ENCODE results near the gene DNAH10.
"Not testable (repeated sequence)": the region's sequence is repeated elsewhere in the genome, so short reads cannot be mapped to it uniquely, and the experiment has no call there.

Gene DNAH10

DNA sequence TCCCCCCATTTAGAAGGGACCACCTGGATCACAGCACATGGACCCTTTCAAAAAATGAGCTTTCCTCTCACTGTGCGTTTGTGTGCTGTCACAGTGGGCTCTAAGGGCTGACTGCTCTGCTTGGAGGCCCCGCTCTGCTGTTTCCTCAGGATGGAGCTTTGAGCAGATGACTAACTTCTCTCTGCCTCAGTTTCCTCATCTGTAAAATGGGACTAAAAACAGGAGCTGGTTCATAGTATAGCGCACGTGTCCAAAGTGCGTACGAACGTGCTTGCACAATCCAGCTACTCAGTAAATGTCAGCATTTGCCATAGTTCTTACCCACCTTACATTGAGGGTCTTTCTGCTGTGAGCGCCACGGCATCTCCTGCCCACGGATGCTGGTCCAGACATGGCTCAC is 12.7 kb upstream of the DNAH10 start:
- DNase-seq = no peak

DNA sequence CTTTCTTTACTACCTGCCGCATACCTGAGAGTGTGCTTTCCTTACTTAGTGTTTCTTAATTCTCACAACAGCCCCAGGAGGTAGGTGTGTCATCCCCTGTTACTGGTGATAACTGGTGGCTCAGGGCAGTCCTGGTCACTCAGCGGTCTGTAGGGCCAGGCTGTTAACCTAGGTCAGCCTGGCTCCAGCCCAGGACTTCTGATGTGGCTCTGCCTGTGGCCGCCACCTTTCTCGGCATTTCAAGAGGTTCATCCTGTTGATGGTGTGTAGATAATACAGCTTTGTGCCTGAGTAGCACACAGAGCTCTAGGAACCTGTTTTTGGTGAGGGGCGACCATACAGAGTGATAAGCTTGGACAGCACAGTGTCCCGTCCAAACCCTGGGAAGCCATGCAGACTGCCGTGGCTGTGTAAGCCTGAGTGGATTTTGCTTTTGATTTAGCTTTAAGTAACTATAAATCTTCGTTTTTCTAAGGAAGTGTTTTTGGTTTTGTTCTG is 11.9 kb upstream of the DNAH10 start:
- no peak for DNase-seq

DNA sequence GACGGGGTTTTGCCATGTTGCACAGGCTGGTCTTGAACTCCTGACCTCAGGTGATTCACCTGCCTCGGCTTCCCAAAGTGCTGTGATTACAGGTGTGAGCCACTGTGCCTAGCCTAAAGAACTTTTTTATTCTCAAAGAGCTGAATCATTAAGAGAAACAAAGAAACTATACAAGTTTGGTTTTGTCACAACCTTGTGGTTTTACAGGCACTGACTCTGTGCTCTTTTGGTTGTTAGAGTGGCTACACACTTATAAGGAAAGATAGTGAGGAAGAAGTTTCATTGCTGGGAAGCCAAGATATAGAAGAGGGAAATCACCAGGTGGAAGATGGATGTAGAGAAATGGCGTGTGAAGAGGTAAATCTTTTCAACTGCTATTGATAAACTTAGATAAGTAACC is 10.1 kb upstream of the DNAH10 start:
- no peak for DNase-seq

DNA sequence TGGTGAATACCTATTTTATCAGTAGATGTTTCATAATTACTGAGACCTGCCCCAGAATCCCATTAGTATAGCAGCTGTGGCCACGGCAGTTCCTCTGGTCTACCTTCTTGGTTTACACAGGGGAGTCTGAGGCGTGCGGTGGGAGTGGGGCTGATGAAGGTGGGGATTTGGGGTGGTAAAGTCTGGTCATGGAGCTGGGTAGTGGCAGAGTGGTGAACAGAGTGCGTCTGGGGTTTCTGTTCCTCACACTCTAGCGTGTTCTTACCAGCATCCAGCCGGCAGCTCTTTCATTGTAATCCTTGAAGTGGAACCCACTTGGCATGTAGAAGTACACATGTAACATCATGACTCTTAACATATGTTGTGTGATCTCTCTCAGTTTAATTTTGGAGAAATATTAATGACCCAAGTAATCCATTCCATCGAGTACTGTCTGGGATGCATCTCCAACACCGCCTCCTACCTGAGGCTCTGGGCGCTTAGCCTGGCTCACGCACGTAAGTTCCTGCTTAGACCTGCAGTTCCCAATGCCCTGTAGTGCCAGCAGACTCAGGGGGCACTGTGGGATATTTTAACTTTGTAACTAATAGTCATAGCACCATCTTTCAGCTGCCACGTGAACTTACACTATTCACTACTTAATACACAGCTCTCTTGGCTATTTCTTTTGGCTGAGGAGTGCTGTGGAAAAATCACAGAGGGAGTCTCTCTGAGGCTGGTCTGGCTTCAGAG is 7.9 kb upstream of the DNAH10 start:
- DNase-seq = no peak

DNA sequence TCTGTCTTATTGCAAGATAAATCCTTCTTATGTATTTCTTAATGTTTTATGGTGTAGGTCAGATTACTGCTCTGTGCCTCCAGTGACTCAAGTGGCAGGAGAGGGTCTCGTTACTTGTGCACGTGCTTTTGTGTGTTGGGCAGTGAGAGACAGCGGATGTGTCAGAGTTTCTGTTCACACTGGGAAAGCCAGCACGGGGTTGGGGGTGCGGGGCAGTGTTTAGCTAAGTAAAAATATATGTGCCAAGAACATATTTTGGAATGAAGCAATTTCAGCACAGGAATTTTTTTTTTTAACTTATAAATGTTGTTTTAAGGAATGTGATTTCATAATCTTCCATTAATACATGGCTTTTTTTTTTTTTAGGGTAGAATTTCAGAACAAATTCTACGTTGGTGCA is 4.5 kb upstream of the DNAH10 start:
- DNase-seq = no peak

DNA sequence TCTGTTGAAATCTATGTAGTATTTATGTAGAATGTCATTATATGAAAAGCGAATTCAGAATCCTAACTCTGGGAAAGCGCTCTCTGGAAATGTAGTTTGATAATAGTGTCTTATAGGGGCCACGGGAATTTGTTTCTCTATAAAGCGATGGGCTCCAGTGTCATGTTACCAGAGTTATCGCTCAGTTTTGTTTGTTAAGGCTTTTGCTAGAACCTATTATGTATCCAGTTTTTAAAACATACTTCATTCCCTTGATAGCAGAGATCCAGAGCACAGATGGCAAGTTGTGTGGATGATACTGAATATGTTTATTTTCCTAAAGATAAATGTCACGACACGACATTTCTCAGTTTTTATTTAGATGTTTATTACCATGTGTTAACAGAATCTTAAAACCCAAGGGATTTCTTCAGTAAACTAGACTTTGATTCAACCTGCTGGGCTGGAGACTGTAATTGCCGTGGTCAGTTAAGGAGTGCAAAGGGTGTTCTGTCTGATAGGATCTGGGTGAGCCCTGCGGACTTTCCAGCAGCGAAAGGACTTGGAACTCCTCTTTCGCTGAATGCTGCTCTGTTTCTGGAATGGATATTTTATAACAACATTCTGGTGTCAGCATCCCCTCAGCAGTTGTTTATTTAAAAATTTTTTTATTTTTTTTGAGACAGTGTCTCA is 1.7 kb upstream of the DNAH10 start:
- DNase-seq = no peak

DNA sequence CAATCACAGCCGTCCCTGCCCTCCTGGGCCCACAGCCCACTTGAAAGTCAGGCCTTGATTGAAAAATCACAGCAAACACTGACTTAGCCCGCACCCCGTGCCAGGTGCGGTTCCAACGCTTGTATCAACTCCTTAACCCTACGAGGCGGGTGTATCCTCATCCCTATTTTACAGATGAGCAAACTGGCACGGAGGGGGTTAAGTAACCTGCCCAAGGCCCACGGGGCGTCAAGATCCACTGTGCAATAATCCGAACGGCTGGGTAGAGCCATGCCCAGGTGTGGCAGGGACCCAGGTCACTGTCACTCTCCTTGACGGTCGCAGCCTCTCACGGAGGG is 583 bp downstream of the DNAH10 start:
- no peak for DNase-seq

DNA sequence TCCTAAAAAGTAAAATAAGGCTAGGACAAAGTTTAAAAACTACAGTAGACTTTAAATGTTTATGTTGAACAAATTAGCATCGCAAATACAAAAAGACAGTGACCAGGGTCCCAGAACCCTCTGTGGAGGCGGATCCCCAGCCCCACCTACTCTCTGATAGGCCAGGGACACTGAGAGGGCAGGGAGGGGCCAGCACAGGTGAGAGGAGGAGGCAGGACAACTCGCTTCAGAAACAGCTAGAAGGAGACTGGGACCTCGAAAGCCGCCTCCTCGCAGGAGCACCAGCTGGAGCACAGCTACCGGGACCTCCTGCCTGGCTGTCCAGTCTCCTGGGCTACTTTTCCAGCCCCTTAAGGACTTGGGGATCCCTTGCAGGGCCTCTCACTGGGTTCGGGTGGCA is 992 bp downstream of the DNAH10 start:
- no peak for DNase-seq

DNA sequence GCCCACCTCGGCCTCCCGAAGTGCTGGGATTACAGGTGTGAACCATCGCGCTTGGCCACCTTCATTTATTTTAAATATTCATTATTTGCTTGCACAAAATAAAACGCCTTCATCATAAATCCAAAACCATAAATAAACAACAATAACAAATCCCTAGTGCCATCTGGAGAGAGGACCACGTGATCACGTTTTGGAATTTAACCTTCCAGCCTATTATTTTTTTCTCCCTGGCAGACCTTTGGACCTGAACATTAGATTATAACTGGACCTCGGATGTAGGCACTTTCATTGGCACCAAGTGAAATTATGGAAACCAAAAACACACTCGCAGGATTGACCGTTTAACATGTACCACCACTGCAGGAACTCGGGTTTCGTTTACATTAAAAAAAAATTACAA is 2.0 kb downstream of the DNAH10 start:
- DNase-seq = no peak

DNA sequence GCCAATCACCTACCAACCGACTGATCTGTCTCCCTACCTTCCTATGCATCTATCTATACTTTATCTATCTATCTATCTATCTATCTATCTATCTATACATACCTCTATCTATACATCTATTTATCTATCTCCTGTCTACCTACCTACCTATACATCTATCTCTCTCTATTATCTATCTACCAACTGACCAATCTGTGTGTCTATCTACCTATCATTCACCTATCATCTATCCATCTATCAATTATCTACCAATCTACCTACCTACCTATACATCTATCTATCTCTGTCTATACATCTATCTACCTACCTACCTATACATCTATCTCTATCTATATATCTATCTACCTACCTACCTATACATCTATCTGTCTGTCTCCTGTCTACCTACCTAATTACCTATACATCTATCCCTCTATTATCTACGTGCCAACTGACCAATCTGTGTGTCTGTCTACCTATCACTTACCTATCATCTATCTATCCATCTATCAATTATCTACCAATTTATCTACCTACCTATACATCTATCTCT is 3.5 kb downstream of the DNAH10 start:
- no peak for DNase-seq

DNA sequence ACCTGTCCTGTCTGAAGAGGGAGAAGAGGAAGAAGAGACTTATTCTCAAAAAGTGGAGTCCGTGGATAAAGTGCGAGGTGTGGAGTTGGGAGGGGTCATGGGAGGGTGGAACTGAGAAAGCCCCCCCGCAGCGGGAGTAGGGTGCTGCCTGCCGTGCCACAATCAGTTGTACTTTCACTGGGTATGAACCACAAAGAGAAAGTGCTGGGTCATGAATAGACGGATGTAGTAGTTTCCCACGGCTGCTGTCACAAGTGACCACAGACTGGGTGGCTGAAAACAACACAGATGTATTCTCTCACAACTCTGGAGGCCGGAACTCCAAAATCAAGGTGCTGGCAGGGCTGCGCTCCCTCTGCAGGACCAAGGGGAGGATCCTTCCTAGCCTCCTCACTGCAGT is 5.5 kb downstream of the DNAH10 start:
- DNase-seq = no peak

DNA sequence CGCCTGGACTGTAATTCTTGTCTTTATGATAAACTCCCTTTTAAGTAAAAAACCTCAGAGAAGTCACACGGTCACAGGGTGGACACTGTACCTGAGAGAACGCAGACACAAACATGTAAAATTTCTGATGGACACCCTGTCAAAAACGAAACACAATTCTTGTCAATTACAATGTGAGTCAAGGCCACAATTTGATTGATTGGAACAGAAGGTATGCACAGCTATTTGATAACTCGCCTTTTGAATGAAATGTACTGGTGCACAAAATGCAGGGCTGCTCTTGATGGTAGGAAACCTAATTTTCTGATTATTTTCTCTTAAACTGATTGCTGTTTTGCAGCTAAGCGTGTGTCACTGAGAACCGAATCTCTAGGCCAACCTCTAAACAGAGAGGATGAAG is 9.2 kb downstream of the DNAH10 start:
- DNase-seq = no peak

DNA sequence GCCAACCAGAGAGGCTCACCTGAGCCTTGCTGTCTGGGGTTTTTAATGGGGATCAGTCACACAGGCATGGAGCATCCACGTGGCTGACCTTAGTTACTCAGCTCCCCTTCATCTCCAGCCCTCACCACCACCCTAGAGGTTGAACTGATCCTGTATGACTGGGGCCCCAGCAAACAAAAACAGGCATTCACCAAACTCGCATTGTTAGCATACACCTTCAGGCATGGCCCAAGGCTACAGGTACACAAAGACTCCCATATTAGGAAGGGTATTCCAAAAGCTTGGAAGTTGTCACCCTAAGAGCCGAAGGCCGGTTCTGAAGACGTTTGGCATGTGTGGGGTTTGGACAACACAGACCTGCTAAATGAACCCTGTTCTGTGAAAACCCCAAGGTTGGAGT is 10.0 kb downstream of the DNAH10 start:
- no peak for DNase-seq

DNA sequence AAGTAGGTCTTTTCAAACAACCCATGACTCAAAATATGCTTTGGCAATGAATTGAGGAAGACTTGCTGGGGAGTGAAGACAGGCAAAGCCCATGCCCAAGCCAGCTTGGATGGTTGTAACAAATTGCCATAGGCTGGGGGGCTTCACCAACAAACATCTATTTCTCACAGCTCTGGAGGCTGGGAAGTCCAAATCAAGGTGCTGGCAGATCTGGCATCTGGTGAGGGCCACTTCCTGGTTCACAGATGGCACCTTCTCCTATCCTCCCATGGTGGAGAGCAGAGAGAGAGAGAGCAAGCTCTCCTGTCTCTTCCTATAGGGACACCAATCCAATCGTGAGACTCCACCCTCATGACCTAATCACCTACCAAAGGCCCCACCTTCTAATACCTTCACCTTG is 11.3 kb downstream of the DNAH10 start:
- no peak for DNase-seq

DNA sequence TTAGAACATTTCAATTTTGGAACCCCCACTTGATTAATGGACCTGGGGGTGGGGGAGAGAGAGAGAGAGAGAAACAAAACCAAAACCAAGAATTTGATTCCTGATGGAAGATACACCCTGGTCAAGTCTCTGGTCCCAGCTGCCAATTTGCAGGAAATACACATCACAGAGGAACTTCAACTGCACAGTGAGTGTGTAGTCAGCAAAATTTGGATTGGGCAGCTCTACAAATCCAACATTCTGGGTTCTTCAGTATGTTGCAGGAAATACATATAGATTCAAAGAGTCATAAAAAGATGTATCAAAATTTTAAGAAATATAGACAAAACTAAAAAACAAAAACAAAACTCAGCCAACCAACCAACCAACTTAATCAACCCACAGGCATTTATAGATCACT is 17.4 kb downstream of the DNAH10 start:
- DNase-seq = no peak

DNA sequence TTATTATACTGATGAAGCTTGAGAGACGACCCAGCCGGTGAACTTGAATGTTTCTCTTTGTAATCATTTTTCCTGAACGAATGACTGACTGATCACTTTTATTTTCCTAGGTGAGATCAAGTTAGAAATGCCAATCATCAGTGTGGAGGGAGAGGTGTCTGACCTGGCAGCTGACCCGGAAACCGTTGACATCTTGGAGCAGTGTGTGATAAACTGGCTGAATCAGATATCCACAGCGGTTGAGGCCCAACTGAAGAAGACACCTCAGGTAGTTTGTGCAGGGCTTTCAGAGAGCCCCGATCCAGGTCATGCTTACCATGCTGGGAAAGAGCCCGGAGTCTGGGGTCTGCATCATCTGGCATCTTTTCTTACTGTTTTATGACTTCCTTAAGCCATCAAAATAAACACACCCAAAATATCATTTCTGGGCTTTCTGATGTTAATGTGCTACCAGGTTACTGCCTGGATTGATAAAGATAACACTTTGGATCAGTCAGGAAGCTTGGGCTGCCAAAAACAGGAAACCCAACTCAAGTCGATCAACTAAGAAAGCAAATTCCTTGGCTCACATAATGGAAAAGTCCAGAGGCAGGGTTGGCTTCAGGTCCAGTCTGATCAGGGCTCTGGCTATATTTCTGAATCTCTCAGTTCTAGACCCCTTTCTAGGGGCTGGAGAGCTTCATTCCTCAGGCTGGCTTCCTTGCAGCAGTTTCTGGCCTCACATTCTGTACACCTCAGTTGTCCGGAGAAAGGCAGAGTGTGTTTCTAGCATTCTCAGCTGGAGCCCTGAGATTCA is 21.1 kb downstream of the DNAH10 start:
- DNase-seq = no peak

DNA sequence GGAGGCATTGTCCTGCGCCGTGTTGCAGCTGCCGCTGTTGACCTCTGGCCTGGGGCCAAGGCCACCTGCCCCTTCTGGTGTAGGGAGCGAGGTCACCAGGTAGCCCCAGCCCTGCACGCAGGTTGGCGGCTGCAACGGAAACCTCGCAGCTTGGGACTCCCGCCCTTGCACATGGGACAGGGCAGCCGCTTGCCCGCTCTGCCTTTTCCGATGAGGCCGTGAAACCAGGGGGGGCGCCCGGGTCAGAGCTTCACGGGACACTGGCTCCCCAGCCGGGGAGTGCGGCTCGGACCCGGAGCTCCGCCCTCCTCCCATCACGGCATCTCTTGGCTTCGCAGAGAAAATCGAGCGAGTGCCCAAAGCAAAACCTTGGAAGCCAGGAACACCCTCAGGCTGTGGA is 25.4 kb downstream of the DNAH10 start:
- DNase-seq = no peak

DNA sequence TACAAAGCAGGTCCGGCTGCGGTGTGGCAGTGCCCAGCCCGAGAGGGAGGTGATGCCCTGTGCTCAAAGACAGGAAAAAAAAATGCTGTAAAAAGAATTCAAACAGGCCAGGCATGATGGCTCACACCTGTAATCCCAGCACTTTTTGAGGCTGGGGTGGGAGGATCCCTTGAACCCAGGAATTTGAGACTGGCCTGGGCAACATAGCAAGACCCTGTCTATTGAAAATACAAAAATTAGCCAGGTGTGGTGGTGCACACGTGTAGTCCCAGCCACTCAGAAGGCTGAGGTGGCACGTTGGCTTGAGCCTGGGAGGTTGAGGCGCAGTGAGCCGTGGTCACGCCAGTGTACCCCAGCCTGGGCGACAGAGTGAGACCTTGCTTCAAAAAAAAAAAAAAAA is 26.4 kb downstream of the DNAH10 start:
- no peak for DNase-seq

DNA sequence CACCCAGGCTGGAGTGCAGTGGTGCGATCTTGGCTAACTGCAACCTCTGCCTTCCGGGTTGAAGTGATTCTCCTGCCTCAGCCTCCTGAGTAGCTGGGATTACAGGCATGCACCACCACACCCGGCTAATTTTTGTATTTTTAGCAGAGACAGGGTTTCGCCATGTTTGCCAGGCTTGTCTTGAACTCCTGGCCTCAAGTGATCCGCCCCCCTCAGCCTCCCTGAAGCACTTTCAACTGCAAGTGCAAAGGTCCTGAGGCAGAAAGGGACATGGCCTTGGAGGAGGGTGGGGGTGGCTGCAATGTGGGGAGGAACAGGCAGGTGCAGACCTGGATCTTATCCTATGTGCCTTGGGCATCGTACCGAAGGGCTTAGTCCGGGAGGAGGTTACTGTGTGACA is 27.3 kb downstream of the DNAH10 start:
- DNase-seq = not testable (repeated sequence)

DNA sequence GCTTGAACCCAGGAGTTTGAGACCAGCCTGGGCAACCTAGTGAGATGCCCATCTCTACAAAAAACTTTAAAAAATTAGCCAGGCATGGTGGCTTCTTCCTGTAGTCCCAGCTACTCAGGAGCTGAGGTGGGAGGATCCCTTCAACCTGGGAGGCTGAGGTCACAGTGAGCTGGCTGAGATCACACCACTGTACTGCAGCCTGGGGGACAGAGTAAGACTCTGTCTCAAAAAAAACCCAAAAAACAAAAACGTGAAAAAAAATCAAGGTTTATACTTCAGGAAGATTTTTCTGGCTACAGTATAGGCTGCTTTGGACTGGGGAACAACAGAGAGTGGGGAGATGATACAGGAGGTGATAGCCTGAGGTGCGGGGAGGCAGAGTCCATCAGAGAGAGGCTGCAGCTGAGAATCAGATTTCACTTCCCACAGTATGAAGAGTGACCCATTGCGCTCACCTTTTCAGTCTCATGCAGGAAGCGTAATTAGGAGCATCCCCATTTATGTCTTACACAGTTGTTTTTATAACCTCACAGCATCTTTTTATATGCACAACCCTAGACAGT is 28.9 kb downstream of the DNAH10 start:
- DNase-seq = no peak

DNA sequence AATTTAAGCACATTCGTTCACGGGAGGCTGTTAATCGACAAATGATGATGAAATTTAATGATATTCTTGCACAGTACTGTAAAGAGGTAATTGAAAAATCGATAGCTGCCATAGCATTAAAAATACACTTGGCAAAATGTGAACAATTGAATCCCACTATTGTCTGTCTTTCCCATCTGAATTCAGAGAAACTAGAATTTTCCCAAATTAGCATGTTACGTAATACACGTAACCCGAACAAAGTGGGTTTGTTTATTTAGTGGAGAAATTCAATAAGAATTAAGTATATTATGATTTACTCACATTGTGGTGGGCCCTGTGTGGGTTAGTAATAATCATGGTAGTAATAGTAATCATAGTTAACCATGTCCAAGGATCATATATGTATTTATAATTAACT is 31.9 kb downstream of the DNAH10 start:
- DNase-seq = no peak

DNA sequence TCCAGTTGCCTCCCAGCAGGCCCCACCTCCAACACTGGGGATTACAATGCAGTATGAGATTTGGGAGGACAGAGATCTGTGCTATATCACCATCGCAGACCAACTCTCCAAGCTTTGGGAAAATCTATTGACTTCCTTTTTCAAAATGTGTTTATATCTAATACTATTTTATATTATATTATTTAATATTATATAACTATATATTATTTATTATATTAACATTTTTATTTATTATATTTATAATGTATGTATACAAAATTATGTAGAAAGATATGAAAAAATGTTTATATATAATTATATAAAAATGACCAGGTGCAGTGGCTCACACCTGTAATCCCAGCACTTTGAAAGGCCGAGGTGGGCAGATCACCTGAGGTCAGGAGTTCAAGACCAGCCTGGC is 36.4 kb downstream of the DNAH10 start:
- no peak for DNase-seq

DNA sequence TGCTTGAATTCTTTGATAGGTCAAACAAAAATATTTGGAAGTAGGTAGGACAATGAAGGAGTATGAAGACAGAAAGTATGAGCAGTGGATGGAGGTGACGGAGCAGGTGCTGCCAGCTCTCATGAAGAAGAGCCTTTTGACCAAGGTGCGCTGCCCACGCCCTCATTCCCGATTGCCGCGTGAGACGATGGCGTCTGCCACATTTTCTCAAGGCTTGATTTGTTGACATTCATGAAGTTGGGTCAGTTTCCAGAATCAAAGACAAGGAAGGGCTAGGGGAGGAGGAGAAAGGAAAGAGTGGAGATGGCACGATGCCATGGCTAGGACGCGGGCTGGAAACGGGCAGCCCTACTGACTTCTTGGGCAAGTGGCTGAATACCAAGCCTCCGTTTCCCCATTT is 37.1 kb downstream of the DNAH10 start:
- no peak for DNase-seq
